KMS-11 (cell line): ENCODE data around the gene SEMA3A.

Source experiments
- H2AFZ ChIP-seq: fragments of 200-600 bp; sonication (generic); 2 replicates; pipeline ENCODE4 v1.6.1; 2016; ENCODE audit warnings: antibody characterized with exemption, mixed run types, low read depth
- H3K27ac ChIP-seq: fragments of 200-600 bp; sonication (generic); 2 replicates; pipeline ENCODE4 v1.6.1; 2016; ENCODE audit warnings: mild to moderate bottlenecking, mixed run types
- H3K27me3 ChIP-seq: fragments of 200-600 bp; sonication (generic); 2 replicates; pipeline ENCODE4 v1.6.1; 2017; ENCODE audit warnings: mild to moderate bottlenecking, low read depth, mixed run types, moderate library complexity; ENCODE audit not compliant: insufficient read depth
- H3K36me3 ChIP-seq: fragments of 200-600 bp; sonication (generic); 2 replicates; pipeline ENCODE4 v1.6.1; 2017; ENCODE audit warnings: mild to moderate bottlenecking, mixed run types; ENCODE audit not compliant: insufficient read depth
- H3K4me1 ChIP-seq: fragments of 200-600 bp; sonication (generic); 2 replicates; pipeline ENCODE4 v1.6.1; 2016; ENCODE audit warnings: mild to moderate bottlenecking, low read depth, mixed run types; ENCODE audit not compliant: poor library complexity, severe bottlenecking
- H3K4me2 ChIP-seq: fragments of 200-600 bp; sonication (generic); 2 replicates; pipeline ENCODE4 v1.7.0; 2016; ENCODE audit warnings: mild to moderate bottlenecking, mixed run types
- H3K4me3 ChIP-seq: fragments of 200-600 bp; sonication (generic); IDR thresholded peaks from 2 replicates; pipeline ENCODE4 v1.6.1; 2017; ENCODE audit warnings: low read depth, low read length, mixed read lengths; ENCODE audit not compliant: insufficient read depth
- H3K79me2 ChIP-seq: fragments of 200-600 bp; sonication (generic); 2 replicates; pipeline ENCODE4 v1.6.1; 2016; ENCODE audit warnings: low read depth, mixed run types; ENCODE audit not compliant: insufficient read depth
- H3K9ac ChIP-seq: fragments of 200-600 bp; sonication (generic); 2 replicates; pipeline ENCODE4 v1.6.1; 2016; ENCODE audit warnings: mild to moderate bottlenecking, mixed run types
- H4K20me1 ChIP-seq: fragments of 200-600 bp; sonication (generic); 2 replicates; pipeline ENCODE4 v1.6.1; 2016; ENCODE audit warnings: mild to moderate bottlenecking, mixed run types; ENCODE audit not compliant: insufficient read depth
- TF ChIP-seq, protein P1 (sequence below): fragments of 200-600 bp; sonication (generic); conservative IDR thresholded peaks from 2 replicates; pipeline ENCODE4 v1.6.1; 2017; ENCODE audit warnings: low read depth, mild to moderate bottlenecking, antibody characterized with exemption, low read length, moderate library complexity, mixed read lengths

The SEMA3A gene

DNA sequence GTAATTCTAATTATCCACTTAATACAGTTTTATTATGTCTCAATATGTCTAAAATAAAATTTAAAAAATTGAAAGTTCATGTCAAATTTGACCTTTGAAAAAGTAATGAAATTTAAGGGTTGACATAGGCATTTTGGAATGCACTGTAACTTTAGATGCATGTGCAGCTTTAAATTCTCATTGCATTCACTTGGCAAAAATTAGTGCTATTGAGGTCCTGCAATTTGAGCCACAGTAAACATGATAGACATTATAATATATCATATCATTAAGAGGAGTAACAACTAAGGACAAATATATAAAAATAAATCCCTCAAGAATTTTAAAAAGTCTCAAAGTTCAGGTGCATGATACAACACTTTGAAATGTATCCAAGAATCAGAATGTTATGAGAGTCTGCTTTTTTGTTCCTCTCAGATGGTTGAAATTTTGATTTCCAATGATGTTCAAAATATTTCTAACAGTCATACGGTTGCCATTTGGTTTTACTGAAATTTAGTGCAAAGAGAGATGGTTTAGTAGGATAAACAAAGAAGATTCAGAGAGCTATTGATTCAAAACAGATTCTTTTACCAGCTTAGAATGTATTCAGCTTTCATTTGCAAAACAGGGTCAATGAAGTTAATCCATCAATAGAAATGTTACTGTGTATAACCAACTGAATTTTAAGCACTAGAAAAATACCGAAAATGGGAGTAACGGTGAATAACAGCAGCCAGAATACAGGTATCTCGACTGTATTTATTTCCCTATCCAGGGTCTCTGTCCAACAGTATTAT, 71.8 kb downstream of the SEMA3A start:
- Histone ChIP-seq H3K27ac (no peak overlapping the region), H3K9ac (no peak overlapping the region), H3K36me3 (no peaks in the 10 kb centered on the region), H3K4me1 (peaks cover 12% of the 10 kb centered on the region), H3K79me2 (no peaks in the 10 kb centered on the region), H4K20me1 (no peaks in the 10 kb centered on the region), H3K4me3 (no peak overlapping the region), H3K27me3 (no peaks in the 10 kb centered on the region), H2AFZ (no peak overlapping the region), H3K4me2 (no peak overlapping the region)
- TF ChIP-seq, protein P1, sequence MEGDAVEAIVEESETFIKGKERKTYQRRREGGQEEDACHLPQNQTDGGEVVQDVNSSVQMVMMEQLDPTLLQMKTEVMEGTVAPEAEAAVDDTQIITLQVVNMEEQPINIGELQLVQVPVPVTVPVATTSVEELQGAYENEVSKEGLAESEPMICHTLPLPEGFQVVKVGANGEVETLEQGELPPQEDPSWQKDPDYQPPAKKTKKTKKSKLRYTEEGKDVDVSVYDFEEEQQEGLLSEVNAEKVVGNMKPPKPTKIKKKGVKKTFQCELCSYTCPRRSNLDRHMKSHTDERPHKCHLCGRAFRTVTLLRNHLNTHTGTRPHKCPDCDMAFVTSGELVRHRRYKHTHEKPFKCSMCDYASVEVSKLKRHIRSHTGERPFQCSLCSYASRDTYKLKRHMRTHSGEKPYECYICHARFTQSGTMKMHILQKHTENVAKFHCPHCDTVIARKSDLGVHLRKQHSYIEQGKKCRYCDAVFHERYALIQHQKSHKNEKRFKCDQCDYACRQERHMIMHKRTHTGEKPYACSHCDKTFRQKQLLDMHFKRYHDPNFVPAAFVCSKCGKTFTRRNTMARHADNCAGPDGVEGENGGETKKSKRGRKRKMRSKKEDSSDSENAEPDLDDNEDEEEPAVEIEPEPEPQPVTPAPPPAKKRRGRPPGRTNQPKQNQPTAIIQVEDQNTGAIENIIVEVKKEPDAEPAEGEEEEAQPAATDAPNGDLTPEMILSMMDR: no peak

DNA sequence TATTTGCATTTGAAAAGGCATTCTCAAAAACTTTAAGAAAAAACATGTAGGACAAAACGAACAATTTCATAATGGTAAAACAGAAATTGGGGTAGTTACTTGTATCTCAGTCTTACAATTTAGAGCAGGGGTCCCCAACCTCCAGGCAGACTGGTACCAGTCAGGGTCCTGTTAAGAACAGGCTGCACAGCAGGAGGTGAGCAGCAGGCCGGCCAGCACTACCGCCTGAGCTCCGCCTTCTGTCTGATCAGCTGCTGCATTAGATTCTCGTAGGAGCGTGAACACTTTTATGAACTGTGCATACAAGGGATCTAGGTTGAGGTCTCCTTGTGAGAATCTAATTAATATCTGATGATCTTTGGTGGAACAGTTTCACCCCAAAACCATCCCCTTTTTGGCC, 77.3 kb downstream of the SEMA3A start:
- no peaks in the 10 kb centered on the region for H3K27me3 ChIP-seq
- H3K4me2 ChIP-seq: no peak overlapping the region
- no peak overlapping the region for H3K9ac ChIP-seq
- no peaks in the 10 kb centered on the region for H3K4me1 ChIP-seq
- no peaks in the 10 kb centered on the region for H3K79me2 ChIP-seq
- H4K20me1 ChIP-seq: no peaks in the 10 kb centered on the region
- H3K36me3 ChIP-seq: no peaks in the 10 kb centered on the region
- H3K27ac ChIP-seq: no peak overlapping the region
- no peak overlapping the region for H2AFZ ChIP-seq
- H3K4me3 ChIP-seq: no peak overlapping the region
- TF ChIP-seq, protein P1: no peak

DNA sequence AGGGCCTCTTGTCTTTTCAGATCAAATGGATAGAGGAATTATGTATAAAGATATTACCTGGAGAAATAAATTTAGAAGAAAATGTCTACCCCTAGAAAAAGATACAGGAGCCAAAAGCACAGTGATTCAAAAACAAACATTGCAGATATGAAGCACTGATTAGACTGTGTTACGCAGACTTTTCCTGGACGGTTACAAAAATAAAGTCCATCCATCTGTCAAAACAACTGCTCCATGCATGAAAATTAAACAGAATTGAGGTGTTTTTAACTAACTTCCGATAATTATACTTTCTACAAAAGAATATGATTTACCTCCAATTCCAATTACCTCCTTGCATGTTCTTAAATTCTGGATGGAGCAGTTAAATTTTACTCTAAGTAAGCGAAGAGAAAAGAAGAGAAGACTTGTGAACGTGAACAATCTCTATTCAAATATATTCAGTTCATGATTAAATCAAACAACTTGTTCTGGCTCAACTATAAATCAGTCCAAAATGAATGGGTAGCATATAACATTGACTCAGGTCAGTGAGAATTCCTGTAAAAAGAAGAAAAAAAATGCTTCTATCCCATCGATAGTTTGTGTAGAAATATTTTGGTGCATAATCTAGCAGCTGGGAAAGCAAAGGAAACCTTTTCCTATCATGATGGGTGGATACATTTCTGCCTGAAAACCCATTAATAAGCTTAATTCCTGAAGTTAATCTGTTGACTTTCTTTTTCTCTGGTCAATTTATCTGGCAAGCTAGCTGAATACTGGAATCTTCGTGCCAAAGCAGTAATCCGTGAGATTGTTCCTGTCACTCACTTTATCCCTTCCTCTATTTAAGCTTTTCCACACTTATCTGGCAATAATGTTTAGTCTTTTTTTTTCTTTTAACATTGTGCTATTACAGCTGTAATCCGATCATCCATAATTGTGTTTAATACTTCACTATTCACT, 80.4 kb downstream of the SEMA3A start:
- Histone ChIP-seq H3K27me3 (no peaks in the 10 kb centered on the region), H3K27ac (no peak overlapping the region), H2AFZ (no peak overlapping the region), H3K36me3 (no peaks in the 10 kb centered on the region), H3K79me2 (no peaks in the 10 kb centered on the region), H3K9ac (no peak overlapping the region), H4K20me1 (no peaks in the 10 kb centered on the region), H3K4me1 (no peaks in the 10 kb centered on the region), H3K4me2 (no peak overlapping the region), H3K4me3 (no peak overlapping the region)
- TF ChIP-seq, protein P1: no peak

DNA sequence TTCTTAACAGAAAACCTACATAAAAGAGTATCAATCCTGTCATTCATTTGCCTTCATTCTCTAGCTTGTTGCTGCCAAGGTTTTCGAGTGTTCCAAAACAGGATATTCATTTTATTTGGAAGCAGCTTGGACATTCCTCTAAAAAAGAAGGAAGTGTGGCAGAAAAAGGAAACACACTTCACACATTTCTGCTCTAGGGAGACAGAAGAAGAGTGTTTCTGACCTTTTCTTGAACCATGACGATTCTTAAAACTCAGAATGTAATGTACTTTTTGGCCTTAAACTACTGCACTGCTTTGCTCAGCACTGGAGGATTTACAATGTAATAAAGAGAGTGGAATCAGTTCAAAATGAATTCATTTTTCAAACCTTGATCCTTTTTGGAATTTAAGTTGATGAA, 81.3 kb downstream of the SEMA3A start:
- Histone ChIP-seq H2AFZ (no peak overlapping the region), H3K4me3 (no peak overlapping the region), H3K27me3 (no peaks in the 10 kb centered on the region), H3K4me1 (no peaks in the 10 kb centered on the region), H4K20me1 (no peaks in the 10 kb centered on the region), H3K36me3 (no peaks in the 10 kb centered on the region), H3K4me2 (no peak overlapping the region), H3K27ac (no peak overlapping the region), H3K9ac (no peak overlapping the region), H3K79me2 (no peaks in the 10 kb centered on the region)
- TF ChIP-seq, protein P1: no peak
